GM12878 (cell line): ENCODE measurements around the gene TUBB3. TPM values are rescaled to one million over a fixed set of nuclear protein-coding genes. Genes with fewer than 3 reads are reported as not detected.

Experiments
- ATAC-seq: fragments of 200-7000 bp; cut with Tn5 transposase; 3 replicates; pipeline ENCODE4 v1.9.1; 2020; ENCODE audit warnings: mild to moderate bottlenecking, moderate library complexity
- BruUV-seq: library from RNA; stranded (reverse); fragments of 400-500 nt; replicated peaks from 2 replicates; lab custom pipeline; 2021; lab: Mats Ljungman, UMichigan
- CTCF ChIA-PET: fragments of 300-600 bp; sonication (Branson Sonifier 250); formaldehyde crosslinking; extraction: SDS; loops from one replicate; lab custom pipeline; 2021; ENCODE audit warnings: inconsistent platforms; lab: Yijun Ruan, JAX
- POLR2A ChIA-PET: fragments of 350-600 bp; formaldehyde crosslinking; extraction: SDS; loops from one replicate; lab custom pipeline; 2021; ENCODE audit warnings: inconsistent platforms; lab: Charles Lee
- RAD21 ChIA-PET: fragments of 300-600 bp; sonication (Branson Sonifier 250); formaldehyde crosslinking; loops from one replicate; lab custom pipeline; 2023; ENCODE audit warnings: antibody characterized with exemption; ENCODE audit not compliant: unreplicated experiment; lab: Charles Lee
- SMC1A ChIA-PET: fragments of 300-600 bp; sonication (Branson Sonifier 250); formaldehyde crosslinking; loops from one replicate; lab custom pipeline; 2023; ENCODE audit not compliant: unreplicated experiment, uncharacterized antibody; lab: Charles Lee
- DNase-seq: peaks from one replicate; pipeline ENCODE4 v3.0.0-alpha.2; 2011; ENCODE audit warnings: low read depth, low spot score
- FAIRE-seq: peaks from 3 replicates; lab custom pipeline; 2011; peaks lifted over from hg19 to GRCh38; lab: Jason Lieb, UNC
- H2AFZ ChIP-seq: 2 replicates; pipeline ENCODE4 v1.6.0; 2011; ENCODE audit warnings: low read depth, low read length, control low read depth; ENCODE audit not compliant: control insufficient read depth
- H3K27ac ChIP-seq: 2 replicates; pipeline ENCODE4 v1.5.1; 2011; ENCODE audit warnings: control low read depth; ENCODE audit not compliant: control insufficient read depth, insufficient read depth
- H3K27me3 ChIP-seq, 2 experiments: replicated peaks in 1 of 2; 2 replicates each; pipeline versions ENCODE4 v1.6.0 to v1.6.1; 2011; ENCODE audit warnings: low read length in 1 of 2; ENCODE audit not compliant: control insufficient read depth in 2 of 2, insufficient read depth in 2 of 2
- H3K36me3 ChIP-seq, 2 experiments: 2 replicates each; pipeline ENCODE4 v1.5.1; 2011; ENCODE audit warnings: low read length in 1 of 2; ENCODE audit not compliant: control insufficient read depth in 2 of 2, insufficient read depth in 2 of 2
- H3K4me1 ChIP-seq: 2 replicates; pipeline ENCODE4 v1.6.1; 2011; ENCODE audit warnings: mild to moderate bottlenecking, low read length, moderate library complexity, mixed read lengths; ENCODE audit not compliant: control insufficient read depth, insufficient read depth
- H3K4me2 ChIP-seq: 2 replicates; pipeline ENCODE4 v1.6.0; 2011; ENCODE audit warnings: control low read depth; ENCODE audit not compliant: control insufficient read depth, insufficient read depth
- H3K4me3 ChIP-seq: fragments of 200-600 bp; sonication (generic); 2 replicates; pipeline ENCODE4 v1.5.1; 2016
- H3K79me2 ChIP-seq: 2 replicates; pipeline ENCODE4 v1.6.0; 2011; ENCODE audit warnings: low read length; ENCODE audit not compliant: control insufficient read depth, insufficient read depth
- H3K9ac ChIP-seq: 2 replicates; pipeline ENCODE4 v1.8.0; 2011; ENCODE audit warnings: low read length, control low read depth, mixed read lengths; ENCODE audit not compliant: control insufficient read depth, insufficient read depth
- H3K9me3 ChIP-seq: replicated peaks from 3 replicates; pipeline ENCODE4 v1.5.1; 2011; ENCODE audit warnings: mild to moderate bottlenecking, low read length; ENCODE audit not compliant: control insufficient read depth, insufficient read depth
- H4K20me1 ChIP-seq: 2 replicates; pipeline ENCODE4 v1.6.0; 2011; ENCODE audit not compliant: control insufficient read depth, insufficient read depth
- CBX5 ChIP-seq: sonication (generic); IDR thresholded peaks from 2 replicates; pipeline ENCODE4 v1.6.1; 2016; ENCODE audit warnings: low read depth, moderate library complexity, mild to moderate bottlenecking, inconsistent platforms
- E4F1 ChIP-seq: fragments of 450-650 bp; IDR thresholded peaks from 2 replicates; pipeline ENCODE4 v1.6.1; 2018; ENCODE audit warnings: borderline replicate concordance, mild to moderate bottlenecking; ENCODE audit not compliant: partially characterized antibody
- IKZF2 ChIP-seq, 2 experiments: fragments of 450-650 bp; IDR thresholded peaks; 2 replicates each; pipeline ENCODE4 v1.6.1; 2017; ENCODE audit warnings: mild to moderate bottlenecking in 2 of 2, moderate library complexity in 2 of 2
- IRF5 ChIP-seq: fragments of 450-650 bp; IDR thresholded peaks from 2 replicates; pipeline ENCODE4 v1.6.1; 2017; ENCODE audit warnings: borderline replicate concordance
- MTA2 ChIP-seq: fragments of 450-650 bp; IDR thresholded peaks from 2 replicates; pipeline ENCODE4 v1.6.1; 2016; ENCODE audit warnings: low read depth, mild to moderate bottlenecking, moderate library complexity
- POLR2AphosphoS5 ChIP-seq: IDR thresholded peaks from 2 replicates; pipeline ENCODE4 v1.6.1; 2011; ENCODE audit warnings: mild to moderate bottlenecking, low read length, inconsistent platforms
- SKIL ChIP-seq: fragments of 450-650 bp; IDR thresholded peaks from 2 replicates; pipeline ENCODE4 v1.6.1; 2017; ENCODE audit warnings: mild to moderate bottlenecking, low read depth, inconsistent platforms; ENCODE audit not compliant: poor library complexity, severe bottlenecking
- TARDBP ChIP-seq: IDR thresholded peaks from 2 replicates; pipeline ENCODE4 v1.6.1; 2016; ENCODE audit warnings: borderline replicate concordance
- ZBTB4 ChIP-seq: fragments of 450-650 bp; formaldehyde crosslinking; IDR thresholded peaks from 2 replicates; pipeline ENCODE4 v1.4.0; 2022; ENCODE audit warnings: mild to moderate bottlenecking, moderate library complexity
- ZZZ3 ChIP-seq: IDR thresholded peaks from 2 replicates; pipeline ENCODE4 v1.6.1; 2011; ENCODE audit warnings: low read depth; ENCODE audit not compliant: control insufficient read depth, insufficient read length
- WGBS: methylation state at CpG from one replicate; pipeline ENCODE4 v1.1.6; 2016; ENCODE audit warnings: low lambda C conversion rate; ENCODE audit not compliant: insufficient replicate concordance, insufficient coverage; ENCODE audit errors: missing lambda C conversion rate; 5-methylcytosine and 5-hydroxymethylcytosine counted together
- in situ Hi-C: fragments of 300-500 bp; cut with MboI; formaldehyde crosslinking; loops from 9 replicates; pipeline ENCODE4 v1.14.3; 2018; ENCODE audit warnings: mixed read lengths
- intact Hi-C: fragments of 100-400 bp; cut with micrococcal nuclease; formaldehyde crosslinking; loops from one replicate; pipeline ENCODE4 v1.14.2; 2022; ENCODE audit not compliant: unreplicated experiment
- polyA plus RNA-seq, 11 experiments: library from polyadenylated mRNA; depleted of rRNA in 4 of 11; unstranded in 6 of 11; stranded (reverse) in 5 of 11; fragments of >200 nt; fragmentation: Nextera tagmentation in 4 of 11; fragmentation: Illumina TruSeq in 1 of 11; extraction: Ambion mirVana in 4 of 11; extraction: Trizol in 1 of 11; gene quantifications; 1 replicate in 1 of 11; 2 replicates in 10 of 11; pipeline versions ENCODE4 v1.2.1 to v1.2.3, GENCODE V29; 2011 to 2016; ENCODE audit warnings: inconsistent platforms in 2 of 11, missing spikeins in 2 of 11, low read depth in 1 of 11
- total RNA-seq, 4 experiments: library from RNA; depleted of rRNA in 3 of 4; stranded (reverse); fragments of >200 nt in 3 of 4; fragmentation: Illumina TruSeq in 1 of 4; extraction: Trizol in 1 of 4; gene quantifications; 2 replicates each; pipeline versions ENCODE4 v1.2.1 to v1.2.3, GENCODE V29; 2013 to 2021

TUBB3 gene
- total and polyA plus RNA-seq, 10 of the 15 experiments (the other 5 are each of a cell fraction or from before 2014, with no cell fraction given): 0.09 to 2.5 (median 0.58) TPM; not detected in 1

- TF ChIP-seq E4F1 (no peak), IRF5 (no peak)
These were observed 25.9 kb upstream of the TUBB3 start (continued) for GRCh38 chr16:89897204-89897603.

GRCh38 chr16:89898201-89898967, 24.8 kb upstream of the TUBB3 start:
- Histone ChIP-seq H3K9ac (no peak overlapping the region), H3K4me1 (no peaks in the 10 kb centered on the region), H3K4me2 (no peak overlapping the region), H3K4me3 (no peak overlapping the region), H2AFZ (no peak overlapping the region), H4K20me1 (no peaks in the 10 kb centered on the region)
- BruUV-seq: no TSS peak
- ATAC-seq: no peak
- POLR2A ChIA-PET: no interaction called here
- CTCF ChIA-PET: no interaction called here
- intact Hi-C loops: no loop called here
- in situ Hi-C loops: no loop called here
- RAD21 ChIA-PET: no interaction called here
- SMC1A ChIA-PET: no interaction called here
- no peak for TF ChIP-seq MTA2
- no peak for TF ChIP-seq IKZF2 (IDR thresholded peaks at IDR 0.05)
- no peak for TF ChIP-seq SKIL
- no peak for TF ChIP-seq TARDBP
- TF ChIP-seq POLR2AphosphoS5: no peak
- TF ChIP-seq ZZZ3: no peak
- TF ChIP-seq CBX5: no peak
- no peak for TF ChIP-seq ZBTB4
- TF ChIP-seq, all 136 proteins: peak for 0
- peaks cover 29 to 37% of the 10 kb centered on the region in 2 experiments; a peak in 3 of 4 replicates for H3K36me3 ChIP-seq
- WGBS: 97% methylated on average over 29 of the region's 36 CpGs
- no peaks in the 10 kb centered on the region for H3K9me3 ChIP-seq
- FAIRE-seq: no peak
- H3K27me3 ChIP-seq: no peaks in the 10 kb centered on the region
- no peak overlapping the region for H3K27ac ChIP-seq
- no peaks in the 10 kb centered on the region for H3K79me2 ChIP-seq
- no peak for DNase-seq
